ENCODE results near the gene DLGAP4.

- TF ChIP-seq CTCF (IDR thresholded peaks at IDR 0.05), result no peak
- TF ChIP-seq POLR2A (IDR thresholded peaks at IDR 0.05), result no peak
Observed at GRCh38 chr20:36322131-36322530, 16.0 kb downstream of the DLGAP4 start.

Measured in body of pancreas (tissue), 4 donors.